ENCODE results near the gene CANX.
A peak's percentile ranks its signal among the peaks of the same experiment; 100 is the strongest.
"Not testable (repeated sequence)": the region's sequence is repeated elsewhere in the genome, so short reads cannot be mapped to it uniquely, and the experiment has no call there.

Gene CANX

DNA sequence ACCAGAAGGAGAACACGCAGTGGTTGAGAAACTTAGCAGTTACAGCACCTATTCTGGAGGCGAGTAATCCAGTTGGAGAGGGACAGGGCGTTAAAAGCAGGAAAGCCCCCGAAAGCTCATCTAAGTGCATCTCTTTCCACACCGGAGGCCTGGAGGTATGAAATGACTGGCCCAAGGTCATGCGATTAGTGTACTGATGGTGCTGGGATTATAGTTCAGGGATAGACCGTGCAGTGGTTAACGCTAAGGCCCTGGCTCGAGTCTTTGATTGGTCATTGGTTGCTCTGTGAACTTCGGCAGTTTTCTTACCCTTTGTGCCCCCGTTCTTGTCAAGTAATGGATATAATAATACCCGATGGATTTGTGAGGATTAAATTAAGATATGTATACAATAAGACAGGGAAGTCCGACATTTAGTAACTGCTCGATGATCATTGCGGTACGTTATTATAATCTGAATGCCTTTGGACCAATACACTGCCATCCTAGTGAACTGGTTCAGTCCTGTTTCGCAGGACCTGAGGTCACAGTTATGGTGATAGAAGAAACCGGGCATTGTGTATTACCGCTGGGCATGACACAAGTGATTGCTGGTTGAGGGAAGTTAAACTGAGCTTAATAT, 960 bp downstream of the CANX start:
- peak; percentile 22 for DNase-seq

DNA sequence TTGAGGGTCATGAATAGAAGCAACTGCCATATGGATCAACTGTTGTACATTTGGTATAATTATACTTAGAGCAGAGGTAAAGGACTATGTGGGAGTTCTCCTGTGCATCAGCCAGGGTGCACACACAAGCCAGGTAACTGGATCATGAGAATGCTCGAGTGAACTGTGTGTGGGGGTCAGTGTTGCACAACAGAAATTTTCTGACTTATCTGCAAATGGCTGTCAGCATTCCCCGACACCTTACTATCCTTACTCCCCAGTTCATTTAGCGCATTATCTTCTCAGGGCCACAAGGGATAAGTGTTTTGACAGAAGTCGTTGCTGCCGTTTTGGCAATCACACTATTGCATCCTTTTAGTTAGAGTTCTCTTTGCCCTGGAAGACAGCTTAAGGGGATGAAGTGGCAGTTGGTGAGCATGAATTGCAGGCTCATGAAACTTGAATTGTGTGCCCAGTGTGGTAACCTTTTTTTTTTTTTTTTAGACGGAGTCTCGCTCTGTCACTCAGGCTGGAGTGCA, 1.7 kb downstream of the CANX start:
- DNase-seq: no peak

DNA sequence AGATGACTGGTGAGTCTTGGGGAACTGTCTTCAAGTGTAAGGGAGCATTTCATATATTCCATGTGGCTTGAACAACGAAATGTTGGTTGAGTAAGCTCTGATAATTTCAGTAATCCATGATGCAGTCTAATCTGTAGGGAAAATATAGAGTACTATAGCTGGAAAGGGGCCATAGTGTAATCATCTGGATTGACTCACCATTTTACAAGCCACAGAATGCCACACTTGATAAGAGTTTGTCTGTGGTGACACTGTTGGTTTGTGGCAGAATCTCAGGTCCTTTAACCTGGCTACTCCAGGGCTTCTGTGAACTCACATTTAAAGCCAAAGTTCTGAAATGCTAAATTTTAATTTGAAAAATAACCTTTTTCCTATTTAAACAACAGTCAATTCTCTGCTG, 17.5 kb downstream of the CANX start:
- no peak for DNase-seq

- DNase-seq: no peak
These were observed 21.5 kb downstream of the CANX start for GRCh38 chr5:179720222-179720621.

DNA sequence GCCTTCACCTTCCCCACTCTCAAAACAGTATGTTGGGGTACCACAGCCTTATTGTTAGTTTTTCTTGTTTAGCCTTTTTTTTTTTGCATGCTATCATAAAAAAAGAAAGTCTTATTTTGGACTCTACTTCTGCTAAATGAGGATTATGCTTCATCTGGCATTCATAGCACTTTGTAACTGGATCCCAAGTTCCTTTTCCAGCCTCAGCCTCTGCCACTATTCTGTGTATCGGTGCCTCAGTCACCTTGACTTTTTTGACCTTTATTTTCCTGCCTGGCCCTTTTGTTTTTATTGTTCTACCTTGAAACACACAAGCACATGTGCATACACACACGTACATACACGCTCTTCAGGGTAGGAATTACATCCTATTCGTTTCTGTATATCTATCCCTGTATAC, 25.4 kb downstream of the CANX start:
- no peak for DNase-seq

DNA sequence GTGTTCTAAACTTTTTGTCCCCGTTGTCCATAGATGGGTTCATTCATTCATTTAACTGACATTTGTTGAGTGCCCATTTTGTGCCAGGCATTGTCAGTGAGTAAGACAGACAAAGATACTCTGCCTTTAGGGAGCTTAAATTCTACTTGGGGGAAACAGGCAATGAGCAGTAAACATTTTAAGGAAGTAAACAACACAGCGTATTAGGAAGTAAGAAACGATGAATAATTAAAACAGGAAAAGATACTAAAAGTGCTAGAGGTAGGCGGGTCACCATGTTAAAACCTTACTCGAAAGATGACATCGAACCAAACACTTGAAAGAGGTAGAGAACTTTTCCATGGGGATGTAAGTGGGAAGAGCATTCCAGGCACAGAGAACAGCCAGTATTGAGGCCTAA, 28.3 kb downstream of the CANX start:
- DNase-seq: no peak

DNA sequence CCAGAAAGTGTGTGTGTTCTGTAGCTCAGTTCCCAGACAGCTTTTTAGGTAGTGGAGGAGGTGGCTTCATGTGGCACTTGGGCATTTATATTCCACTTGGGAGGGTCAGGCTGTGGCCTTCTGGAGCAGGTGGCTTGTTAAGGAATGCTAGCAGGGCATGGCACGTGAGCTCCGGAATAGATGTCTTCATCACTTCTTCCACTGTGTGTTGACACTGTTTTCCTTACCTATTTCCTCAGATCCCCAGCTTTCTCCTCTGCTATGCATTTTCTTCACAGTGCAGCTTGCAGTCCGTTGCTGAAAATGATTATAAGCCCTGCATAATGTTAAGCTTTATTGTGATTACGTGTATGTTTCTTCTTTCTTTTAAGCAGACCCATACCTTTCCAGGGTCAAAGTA, 30.5 kb downstream of the CANX start:
- DNase-seq: no peak

GRCh38 chr5:179729727-179730126, 31.0 kb downstream of the CANX start:
- DNase-seq: no peak

DNA sequence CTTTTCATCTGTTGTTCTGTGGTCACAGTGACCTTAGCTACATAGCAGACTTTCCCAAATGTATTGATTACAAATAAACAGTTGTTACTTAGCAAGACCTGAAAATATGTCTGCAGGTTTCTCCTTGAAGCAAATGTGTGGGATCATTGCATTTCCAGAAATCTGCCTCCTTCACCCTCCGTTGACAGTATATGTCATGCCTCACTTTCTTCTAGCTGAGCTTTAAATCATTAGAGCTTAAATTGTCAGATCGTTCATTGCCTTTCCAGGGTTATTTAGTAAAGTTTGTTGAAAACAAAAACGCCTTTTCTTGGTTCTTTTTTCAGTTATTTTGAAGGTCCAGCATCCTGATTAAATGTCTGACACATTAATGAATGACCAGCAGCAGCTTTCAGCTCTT, 31.6 kb downstream of the CANX start:
- no peak for DNase-seq

GRCh38 chr5:179730852-179731251, 32.1 kb downstream of the CANX start:
- no peak for DNase-seq

GRCh38 chr5:179731791-179732411, 33.1 kb downstream of the CANX start:
- peak; percentile 24 for DNase-seq

DNA sequence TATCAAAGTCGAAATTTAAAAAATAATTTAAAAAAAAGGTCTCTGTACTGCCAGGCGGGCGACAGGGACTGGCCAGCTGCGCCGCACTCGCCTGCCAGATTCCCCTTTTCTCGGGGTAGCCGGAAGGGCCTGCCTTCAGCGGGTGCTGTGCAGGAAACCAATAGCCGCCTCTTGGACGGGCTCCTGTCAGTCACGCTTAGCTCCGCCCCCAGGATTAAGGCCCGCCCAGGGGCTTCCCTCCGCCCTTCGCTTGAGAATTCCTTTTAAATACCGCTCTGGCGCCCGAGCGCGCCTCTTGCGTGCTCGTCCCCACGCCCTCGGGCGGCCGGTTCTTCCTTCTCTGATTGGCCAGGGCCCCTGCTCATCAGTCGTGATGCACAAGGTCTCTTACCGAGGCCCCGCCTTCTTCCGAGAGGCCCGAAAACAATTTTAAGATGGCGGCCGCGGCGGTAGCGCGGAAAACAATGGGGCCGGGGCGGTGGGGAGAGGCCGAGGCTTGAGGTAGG, 33.7 kb downstream of the CANX start, which contains the start of gene MAML1:
MAML1 (plus strand) TSS at position 411 of the 506 bp plus-strand sequence. CDS start 291 bp downstream, outside the sequence.
- peak; percentile 100 for DNase-seq

- DNase-seq: peak; percentile 51
These were observed 34.4 kb downstream of the CANX start for GRCh38 chr5:179732918-179733771.

DNA sequence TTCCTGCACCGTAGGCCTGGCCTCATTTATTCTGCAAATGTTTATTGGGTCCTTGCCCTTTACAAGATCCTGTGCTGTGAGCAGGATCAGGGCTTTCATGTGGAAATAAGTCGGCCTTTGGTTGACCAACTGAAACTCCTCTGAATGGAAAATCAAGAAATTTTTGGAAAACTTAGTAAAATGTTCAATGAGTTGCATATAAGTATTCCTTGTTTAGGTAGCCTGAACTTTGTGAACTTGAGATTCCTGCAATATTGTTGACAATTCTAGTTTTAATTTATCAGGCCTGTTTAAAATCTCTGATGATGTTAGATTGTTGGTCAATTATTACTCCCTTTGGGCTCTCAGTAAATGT, 35.0 kb downstream of the CANX start:
- no peak for DNase-seq

DNA sequence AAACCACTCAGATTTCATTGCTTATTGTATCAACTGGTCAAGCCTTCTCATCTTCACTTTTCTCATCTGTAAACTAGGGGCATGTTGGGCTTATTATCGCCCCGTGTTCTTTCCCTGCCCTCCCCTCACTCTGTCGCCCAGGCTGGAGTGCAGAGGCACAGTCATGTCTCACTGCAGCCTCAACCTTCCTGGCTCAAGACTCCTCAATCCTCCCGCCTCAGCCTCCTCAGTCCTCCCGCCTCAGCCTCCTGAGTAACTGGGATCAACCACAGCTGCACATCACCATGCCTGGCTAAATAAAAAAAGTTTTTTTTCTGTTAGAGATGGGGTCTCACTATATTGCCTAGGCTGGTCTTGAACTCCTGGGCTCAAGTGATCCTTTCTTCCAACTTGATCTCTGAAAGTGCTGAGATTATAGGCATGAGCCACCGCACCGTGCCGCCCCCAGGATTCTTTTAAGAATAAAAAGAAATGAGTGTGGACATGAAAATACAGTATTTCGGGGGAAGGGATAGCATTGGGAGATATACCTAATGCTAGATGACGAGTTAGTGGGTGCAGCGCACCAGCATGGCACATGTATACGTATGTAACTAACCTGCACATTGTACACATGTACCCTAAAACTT, 35.9 kb downstream of the CANX start:
- no peak for DNase-seq

DNA sequence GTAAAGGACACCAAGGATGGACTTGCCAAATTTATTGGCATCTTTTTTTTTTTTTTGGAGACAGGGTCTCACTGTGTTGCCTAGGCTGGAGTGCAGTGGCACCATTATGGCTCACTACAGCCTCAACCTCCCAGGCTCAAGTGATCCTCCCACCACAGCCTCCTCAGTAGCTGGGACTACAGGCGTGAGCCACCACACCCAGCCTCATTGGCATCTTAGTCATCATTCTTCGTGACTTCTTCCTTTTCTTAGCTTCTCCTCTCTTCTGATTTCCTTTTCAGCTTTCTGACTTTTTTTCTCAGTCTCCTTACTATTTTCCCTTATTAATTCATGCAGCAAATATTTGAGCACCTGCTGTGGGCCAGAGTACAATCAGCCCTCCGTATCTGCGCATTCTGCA, 40.0 kb downstream of the CANX start:
- DNase-seq: no peak

GRCh38 chr5:179744106-179744505, 45.3 kb downstream of the CANX start:
- not testable (repeated sequence) for DNase-seq

DNA sequence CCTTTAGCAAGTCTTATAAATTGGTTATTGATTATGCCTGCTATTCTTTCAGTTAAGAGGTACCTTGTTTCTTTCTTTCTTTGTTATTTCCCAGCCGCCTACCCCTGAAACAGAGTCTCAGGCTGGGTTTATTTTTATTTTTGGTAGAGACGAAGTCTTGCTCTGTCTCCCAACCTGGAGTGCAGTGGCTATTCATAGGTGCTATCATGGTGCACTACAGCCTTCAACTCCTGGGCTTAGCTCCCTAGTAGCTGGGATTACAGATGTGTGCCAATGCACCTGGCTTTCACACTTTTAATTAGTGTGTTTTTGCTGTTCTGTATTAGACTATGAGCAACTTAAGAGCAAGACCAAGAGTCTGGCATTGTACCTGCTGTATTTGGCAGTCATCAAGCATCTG, 48.1 kb downstream of the CANX start:
- no peak for DNase-seq

- DNase-seq: no peak
These were observed 49.0 kb downstream of the CANX start for GRCh38 chr5:179747811-179748210.

- no peak for DNase-seq
These were observed 51.2 kb downstream of the CANX start for GRCh38 chr5:179749857-179750508.

GRCh38 chr5:179753971-179754370, 55.2 kb downstream of the CANX start:
- DNase-seq: no peak

DNA sequence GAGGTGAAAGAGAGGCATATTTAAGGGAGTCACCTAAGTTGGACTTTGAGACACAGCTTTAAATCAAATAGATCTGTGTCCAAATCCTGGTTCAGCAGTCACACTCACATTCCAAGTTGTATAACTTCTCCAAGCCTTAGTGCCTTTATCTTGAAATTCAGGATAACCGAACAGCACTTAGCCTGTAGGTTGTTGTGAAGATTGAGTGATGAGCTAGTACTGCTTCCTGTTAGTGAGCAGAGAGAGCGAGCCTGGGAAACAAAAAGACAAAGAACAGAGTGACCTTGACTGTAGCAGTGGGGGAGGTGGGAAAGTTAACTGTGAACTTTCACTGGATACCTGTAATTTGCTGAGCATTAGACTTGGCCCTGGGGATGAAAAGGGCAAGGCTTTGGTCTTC, 56.3 kb downstream of the CANX start:
- DNase-seq: no peak

DNA sequence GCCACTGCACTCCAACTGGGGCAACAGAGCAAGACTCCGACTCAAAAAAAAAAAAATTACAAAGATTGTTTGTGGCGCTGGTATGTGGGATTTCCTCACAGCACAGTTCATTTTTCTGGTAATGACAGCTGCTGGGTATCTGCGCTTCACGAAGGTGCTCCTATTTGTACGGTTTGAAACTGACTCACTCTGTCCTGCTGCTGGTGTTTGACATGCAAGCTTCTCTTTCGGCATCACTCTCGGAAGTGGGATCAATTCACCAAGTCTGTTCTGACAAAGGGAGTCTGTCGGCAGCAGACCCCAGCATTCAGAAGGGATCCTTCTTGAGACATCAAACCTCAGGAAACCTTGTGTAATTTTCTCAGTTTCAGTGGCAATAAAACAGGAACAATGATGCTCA, 60.2 kb downstream of the CANX start:
- no peak for DNase-seq

Data from femur (tissue), 1 donor.